HG02642 (cell line): Measurements from ENCODE around the gene ASAP2.
"Not testable (repeated sequence)": the region's sequence is repeated elsewhere in the genome, so short reads cannot be mapped to it uniquely, and the experiment has no call there.

Experiments
- ATAC-seq: cut with Tn5 transposase; IDR thresholded peaks from one replicate; pipeline ENCODE4 v1.9.1; 2021; ENCODE audit warnings: mild to moderate bottlenecking; ENCODE audit not compliant: unreplicated experiment, poor library complexity

ASAP2 gene

DNA sequence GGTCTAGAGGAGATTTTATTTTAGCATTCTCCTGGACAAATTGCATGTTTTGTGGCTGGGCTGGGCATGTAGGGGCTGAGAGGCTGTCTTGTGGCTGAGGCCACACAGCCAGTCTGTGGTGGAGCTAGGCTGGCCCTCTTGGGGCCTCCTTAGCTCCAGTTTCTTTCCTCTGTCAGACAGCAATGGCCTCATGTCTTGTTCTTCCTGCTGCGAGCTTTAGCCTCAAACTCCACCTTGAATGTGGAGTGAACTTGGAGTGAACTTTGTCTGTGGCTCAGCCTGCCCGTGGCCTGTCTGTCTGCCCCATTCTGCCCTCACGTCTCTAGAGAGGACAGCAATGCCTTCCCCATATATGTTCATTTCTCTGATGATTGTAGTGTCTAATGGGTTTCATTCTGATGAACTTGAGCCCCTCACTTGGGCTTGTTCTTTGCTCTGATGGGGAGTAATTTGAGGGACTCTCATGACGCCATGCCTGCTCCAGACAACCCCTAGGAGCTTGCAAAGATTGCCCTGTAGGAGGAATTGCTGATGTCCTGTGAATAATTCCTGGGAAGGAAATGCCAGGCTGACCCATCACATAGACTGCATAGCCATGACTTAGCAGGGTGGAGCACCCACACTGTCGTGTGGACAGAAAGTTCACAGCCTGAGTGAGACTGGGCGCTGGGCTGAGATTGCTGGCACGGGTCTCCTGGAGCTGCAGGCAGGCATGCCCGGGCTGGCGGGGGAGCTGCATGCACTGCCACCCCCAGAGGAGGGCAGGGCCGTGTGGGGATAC lies 42.6 kb downstream of the ASAP2 start:
- no peak for ATAC-seq

DNA sequence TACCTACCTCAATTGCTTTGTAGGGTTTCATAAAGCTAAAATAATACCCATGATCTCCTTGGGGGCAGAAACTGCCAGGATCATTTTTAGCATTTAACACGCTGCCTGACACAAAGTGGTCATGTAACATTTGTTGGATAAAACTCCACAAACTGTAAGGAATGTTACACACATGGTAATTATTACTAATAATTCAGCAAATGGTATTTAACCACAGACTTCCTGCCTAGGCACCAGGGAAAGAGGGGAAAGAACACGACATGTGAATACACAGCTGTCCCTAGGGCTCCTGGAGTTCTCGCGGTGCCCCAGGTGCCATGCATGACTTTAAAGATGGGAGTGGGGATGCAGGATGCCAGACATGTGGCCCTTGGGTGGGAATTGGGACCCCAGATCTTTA lies 43.5 kb downstream of the ASAP2 start:
- ATAC-seq, result no peak

GRCh38 chr2:9250498-9251153 lies 44.0 kb downstream of the ASAP2 start:
- no peak for ATAC-seq

DNA sequence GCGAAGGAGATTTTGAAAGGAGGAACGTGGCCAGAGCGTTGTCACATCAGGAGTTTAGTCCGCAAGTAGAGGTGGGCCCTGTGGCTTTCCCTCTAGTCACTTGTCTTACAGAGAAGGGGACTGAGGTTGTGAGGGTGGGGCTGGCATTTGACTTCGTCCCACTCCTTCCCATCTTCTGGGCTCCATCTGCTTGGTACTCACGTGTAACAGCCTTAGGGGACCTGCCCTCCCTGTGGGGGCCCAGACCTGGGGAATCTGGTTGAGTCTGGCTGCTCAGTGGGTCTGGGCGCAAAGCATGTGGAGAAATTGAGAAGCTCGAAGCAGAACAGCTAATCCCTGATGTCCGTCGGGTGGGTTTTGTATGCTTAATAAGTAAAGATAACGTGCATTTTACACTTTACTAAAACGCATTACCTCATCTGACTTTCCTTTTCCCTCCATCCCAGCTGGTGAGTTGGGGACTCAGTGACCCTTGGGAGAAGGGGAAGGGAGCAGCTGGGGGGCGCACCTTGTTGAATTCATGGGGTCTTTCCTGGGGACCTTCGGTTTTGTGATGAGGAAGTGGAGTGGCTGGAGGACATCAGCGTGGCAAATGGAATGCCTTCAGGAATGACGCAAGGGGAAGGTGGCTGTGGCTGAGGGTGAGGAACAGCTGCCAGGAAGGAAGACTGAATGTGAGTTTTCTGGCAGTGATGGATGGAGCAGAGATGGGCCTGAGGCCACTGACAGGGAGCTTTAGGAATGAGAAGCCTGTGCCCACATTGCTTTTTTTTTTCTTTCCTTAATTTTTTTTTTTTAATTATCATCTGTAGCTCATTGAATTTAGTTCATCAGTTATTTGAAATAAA lies 44.8 kb downstream of the ASAP2 start:
- ATAC-seq, result no peak

GRCh38 chr2:9252002-9252357 lies 45.4 kb downstream of the ASAP2 start:
- ATAC-seq, result no peak

- no peak for ATAC-seq
Measured at GRCh38 chr2:9255416-9255815, 48.8 kb downstream of the ASAP2 start.

DNA sequence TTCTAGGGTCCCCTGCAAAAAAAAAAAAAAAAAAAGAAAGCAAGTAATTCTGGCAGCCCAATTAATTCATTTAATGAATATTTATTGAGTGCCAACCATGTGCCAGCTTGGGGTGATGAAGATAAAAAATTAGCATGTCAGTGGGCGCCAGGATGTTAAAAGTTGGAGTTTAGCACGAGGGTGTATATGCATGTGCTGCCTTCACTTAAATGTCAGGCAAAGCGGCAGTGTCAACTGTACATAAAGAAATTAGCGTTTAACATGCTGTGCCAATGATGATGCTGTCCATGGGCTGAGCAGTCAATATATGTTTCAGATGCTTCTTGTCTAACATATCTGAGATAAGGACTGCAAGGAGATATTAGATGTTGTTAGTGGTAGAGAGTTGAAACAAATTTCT lies 49.5 kb downstream of the ASAP2 start:
- ATAC-seq, result no peak

DNA sequence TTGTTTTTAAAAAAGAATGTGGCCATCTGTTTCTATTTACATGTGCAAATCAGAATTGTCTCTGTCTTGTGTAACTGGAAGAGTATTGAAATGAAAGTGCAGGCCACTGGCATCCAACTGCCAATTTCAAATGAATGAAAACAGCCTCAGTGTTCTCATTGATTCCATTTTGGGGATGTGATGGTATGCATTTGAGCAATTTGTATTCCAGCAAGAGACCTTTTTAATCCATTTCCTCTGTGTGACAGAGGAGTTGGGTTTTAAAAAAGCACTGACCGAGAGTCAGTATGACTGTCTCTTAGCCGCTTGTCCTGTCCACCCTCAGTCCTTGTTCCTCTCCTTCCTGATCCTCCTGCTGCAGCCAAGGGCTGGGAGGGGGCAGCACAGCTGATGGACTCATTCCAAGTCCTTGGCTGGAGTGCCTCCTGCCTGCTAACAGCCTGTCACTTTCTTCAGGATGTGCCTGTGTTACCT lies 50.0 kb downstream of the ASAP2 start:
- no peak for ATAC-seq

- no peak for ATAC-seq
Measured at GRCh38 chr2:9258501-9258900, 51.9 kb downstream of the ASAP2 start.

DNA sequence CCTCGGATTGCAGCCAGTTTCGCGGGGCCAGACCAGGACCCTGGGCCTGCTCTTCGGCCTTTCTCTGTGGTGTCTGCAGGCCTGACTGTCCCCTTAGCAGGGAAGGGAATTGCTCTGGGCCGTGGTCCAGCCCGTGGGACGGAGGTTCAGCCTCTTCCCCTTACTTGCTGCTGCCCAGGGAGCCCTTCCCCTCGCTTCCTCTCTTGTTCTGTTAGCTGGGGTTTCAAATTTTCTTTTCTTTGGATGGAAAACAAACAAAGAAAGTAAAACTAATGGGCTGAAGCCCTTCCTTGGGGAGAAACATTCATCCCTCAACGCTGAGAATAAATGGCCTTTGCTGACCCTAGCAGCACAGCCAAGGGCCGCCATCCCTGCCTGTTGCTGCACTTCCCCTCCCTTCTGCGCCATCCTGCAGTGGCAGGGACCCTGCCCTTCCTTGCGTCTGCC lies 52.4 kb downstream of the ASAP2 start:
- no peak for ATAC-seq

- no peak for ATAC-seq
Measured at GRCh38 chr2:9260464-9260918, 53.9 kb downstream of the ASAP2 start.

DNA sequence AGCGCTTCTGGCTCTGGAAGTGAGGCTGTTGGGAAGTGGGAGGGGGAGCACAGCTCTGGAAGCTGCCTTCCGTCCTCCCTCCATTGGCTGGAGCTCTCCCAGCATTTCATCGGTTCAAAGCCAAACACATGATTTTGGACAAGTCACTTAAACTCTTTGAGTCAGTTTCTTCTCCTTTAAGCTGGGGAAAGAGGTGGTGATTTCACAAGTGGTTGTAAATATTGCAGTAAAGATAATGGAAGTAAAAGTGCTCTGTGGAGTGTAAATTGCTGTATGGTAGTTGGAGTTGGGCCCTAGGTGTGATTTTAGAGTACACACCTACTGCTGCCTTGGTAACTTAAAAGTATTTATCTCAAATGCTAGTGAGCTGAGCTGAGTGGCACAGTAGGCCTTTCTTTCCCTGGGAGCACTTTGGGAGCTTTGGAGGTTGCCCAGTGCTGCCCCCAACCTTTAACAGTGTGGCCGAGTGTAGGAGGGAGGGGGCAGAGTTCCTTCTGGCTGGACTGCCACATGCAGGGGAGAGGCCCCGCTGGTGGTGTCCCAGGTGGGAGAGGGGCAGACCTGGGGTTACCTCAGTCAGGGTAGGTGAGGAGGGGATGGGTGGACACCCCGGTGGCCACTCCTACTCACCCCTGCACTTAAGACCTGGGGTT lies 54.7 kb downstream of the ASAP2 start:
- ATAC-seq, result no peak

GRCh38 chr2:9262671-9263171 lies 56.1 kb downstream of the ASAP2 start:
- no peak for ATAC-seq

- ATAC-seq, result no peak
Measured at GRCh38 chr2:9263428-9263827, 56.8 kb downstream of the ASAP2 start.

DNA sequence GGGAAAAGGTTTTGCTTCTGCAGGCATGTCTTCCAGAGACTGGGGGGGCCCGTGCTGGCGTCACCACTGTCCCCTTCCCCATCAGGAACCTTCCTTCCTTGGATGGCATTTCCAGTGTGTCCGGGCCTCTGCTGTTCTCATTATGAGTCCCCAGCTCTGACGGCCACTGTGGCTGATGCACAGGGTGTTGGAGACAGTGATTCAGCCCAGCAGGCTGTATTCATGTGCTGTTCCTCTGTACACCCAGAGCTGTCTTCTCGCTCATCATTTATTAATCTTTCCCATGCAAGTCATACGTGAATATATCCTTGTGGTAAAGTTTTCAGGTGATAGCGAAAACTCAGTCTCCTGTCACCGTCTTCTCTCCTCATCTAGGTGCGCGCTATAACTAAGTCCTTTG lies 57.7 kb downstream of the ASAP2 start:
- ATAC-seq, result no peak

- ATAC-seq, result no peak
Measured at GRCh38 chr2:9266711-9267110, 60.1 kb downstream of the ASAP2 start.

GRCh38 chr2:9267286-9267685 lies 60.7 kb downstream of the ASAP2 start:
- not testable (repeated sequence) for ATAC-seq

DNA sequence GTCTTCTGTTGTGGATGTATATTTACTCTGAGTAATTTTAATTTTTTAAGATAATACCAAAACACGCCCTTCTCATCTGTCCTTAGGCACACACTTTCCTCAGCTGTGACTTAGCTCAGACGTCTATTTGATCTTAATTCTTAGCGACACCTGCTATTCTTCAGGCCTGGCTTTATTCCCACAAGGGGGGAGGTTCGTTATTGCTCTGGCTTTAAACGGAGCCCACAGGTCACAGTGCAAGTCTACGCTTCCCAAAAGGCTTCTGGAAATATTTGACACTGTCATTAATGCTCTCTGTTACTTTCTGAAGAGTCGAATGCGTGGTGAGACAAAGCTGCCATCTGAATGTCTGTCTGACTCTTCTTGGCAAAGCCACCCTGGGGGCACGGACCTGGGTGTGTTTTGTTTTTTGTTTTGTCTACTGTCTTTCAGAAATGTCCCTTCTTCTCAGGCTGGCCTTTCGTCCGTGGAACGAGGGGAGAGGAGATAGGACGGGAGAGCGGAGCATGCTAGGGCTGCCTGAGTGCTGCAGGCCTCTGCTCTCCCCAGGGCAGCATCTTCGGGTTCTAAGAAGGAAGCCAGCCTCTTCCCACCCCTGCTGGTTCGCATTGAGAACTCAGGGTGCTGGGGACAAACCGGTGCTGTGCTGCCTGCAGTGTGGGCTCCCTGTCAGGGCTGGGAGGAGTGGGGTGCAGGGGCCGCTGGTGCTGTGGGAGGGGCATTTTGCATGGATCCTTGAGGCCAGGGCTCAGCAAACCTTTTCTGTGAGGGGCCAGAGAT lies 61.9 kb downstream of the ASAP2 start:
- no peak for ATAC-seq

DNA sequence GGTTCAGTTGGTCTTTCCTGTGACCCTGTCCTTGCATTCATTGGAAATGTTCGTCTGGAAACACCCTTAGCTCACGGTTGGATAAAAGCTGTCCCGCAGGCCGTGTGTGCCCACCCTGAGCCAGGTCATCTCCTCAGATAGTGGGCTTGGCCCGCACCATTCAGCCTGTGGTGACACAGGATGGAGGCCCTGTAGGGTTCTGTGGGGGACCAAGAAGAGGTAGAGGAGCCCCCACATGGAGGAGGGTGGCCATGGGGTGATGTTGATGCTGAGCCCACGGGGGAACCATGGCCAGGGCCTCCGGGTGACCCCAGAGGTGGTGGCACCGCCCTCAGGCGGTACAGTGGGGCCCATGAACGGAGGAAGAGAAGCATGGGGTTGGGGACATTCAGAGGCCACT lies 62.7 kb downstream of the ASAP2 start:
- ATAC-seq, result no peak
